HepG2 (cell line): ENCODE data around the gene CD36. TPM values are rescaled to one million over a fixed set of nuclear protein-coding genes. Genes with fewer than 3 reads are reported as not detected.

Source experiments
- ATAC-seq: fragments of 200-7000 bp; cut with Tn5 transposase; 3 replicates; pipeline ENCODE4 v1.9.1; 2020; ENCODE audit warnings: mild to moderate bottlenecking, moderate library complexity
- BruUV-seq: library from RNA; stranded (reverse); fragments of 400-500 nt; replicated peaks from 2 replicates; lab custom pipeline; 2021; lab: Mats Ljungman, UMichigan
- CTCF ChIA-PET: fragments of 300-600 bp; formaldehyde crosslinking; extraction: SDS; loops from one replicate; lab custom pipeline; 2021; ENCODE audit warnings: low total read pairs, inconsistent platforms, low intra/inter-chr PET ratio; lab: Yijun Ruan, JAX
- POLR2A ChIA-PET: fragments of 350-600 bp; sonication (Branson Sonifier 250); formaldehyde crosslinking; loops from one replicate; lab custom pipeline; 2020; ENCODE audit warnings: antibody characterized with exemption, inconsistent platforms; lab: Yijun Ruan, JAX
- DNase-seq: peaks from one replicate; pipeline ENCODE4 v3.0.0-alpha.2; 2015; ENCODE audit warnings: low spot score
- FAIRE-seq: peaks from 3 replicates; lab custom pipeline; 2011; peaks lifted over from hg19 to GRCh38; lab: Jason Lieb, UNC
- H2AFZ ChIP-seq: one replicate; pipeline ENCODE4 v1.6.1; 2011; ENCODE audit warnings: low read length, inconsistent platforms
- H3K27ac ChIP-seq: fragments of 300-600 bp; 3 replicates; pipeline ENCODE4 v1.8.0; 2011; ENCODE audit warnings: mixed run types, mild to moderate bottlenecking, mixed read lengths, low read length, inconsistent platforms; ENCODE audit not compliant: insufficient read depth; ENCODE audit errors: extremely low read length
- H3K27me3 ChIP-seq, 2 experiments: fragments of 200-600 bp in 1 of 2; 2 replicates in 1 of 2; 3 replicates in 1 of 2; pipeline versions ENCODE4 v1.6.0 to v1.8.0; 2011; ENCODE audit warnings: low read length in 2 of 2, mild to moderate bottlenecking in 2 of 2, moderate library complexity in 2 of 2, inconsistent platforms in 1 of 2; ENCODE audit not compliant: insufficient read depth in 2 of 2, control insufficient read depth in 1 of 2
- H3K36me3 ChIP-seq, 2 experiments: fragments of 200-600 bp in 1 of 2; replicated peaks in 1 of 2; 2 replicates in 1 of 2; 3 replicates in 1 of 2; pipeline versions ENCODE4 v1.5.1 to v1.8.0; 2011; ENCODE audit warnings: low read length in 2 of 2, inconsistent platforms in 1 of 2; ENCODE audit not compliant: insufficient read depth in 2 of 2, control insufficient read depth in 1 of 2
- H3K4me1 ChIP-seq: 2 replicates; pipeline ENCODE4 v1.5.1; 2012; ENCODE audit warnings: low read length, inconsistent platforms; ENCODE audit not compliant: insufficient read depth
- H3K4me2 ChIP-seq: 2 replicates; pipeline ENCODE4 v1.6.0; 2011; ENCODE audit warnings: low read depth, low read length, inconsistent platforms
- H3K4me3 ChIP-seq, 3 experiments: fragments of 200-600 bp in 1 of 3; sonication (generic), shearing (Covaris generic) in 1 of 3; replicated peaks in 1 of 3; 2 replicates each; pipeline ENCODE4 v1.5.1; 2011 to 2016; ENCODE audit warnings: low read length in 3 of 3, inconsistent platforms in 2 of 3, low read depth in 2 of 3, mild to moderate bottlenecking in 2 of 3, control low read depth in 1 of 3, mixed read lengths in 1 of 3; ENCODE audit not compliant: insufficient read depth in 1 of 3
- H3K79me2 ChIP-seq: one replicate; pipeline ENCODE4 v1.6.1; 2011; ENCODE audit warnings: low read length, inconsistent platforms; ENCODE audit not compliant: insufficient read depth
- H3K9ac ChIP-seq: 2 replicates; pipeline ENCODE4 v1.6.0; 2011; ENCODE audit warnings: mild to moderate bottlenecking, low read depth, low read length, inconsistent platforms; ENCODE audit not compliant: insufficient read depth
- H3K9me3 ChIP-seq: 2 replicates; pipeline ENCODE4 v1.5.1; 2012; ENCODE audit warnings: mild to moderate bottlenecking, low read length
- H4K20me1 ChIP-seq: 2 replicates; pipeline ENCODE4 v1.6.0; 2011; ENCODE audit warnings: inconsistent platforms, mild to moderate bottlenecking, low read length, moderate library complexity; ENCODE audit not compliant: insufficient read depth
- CAMTA2 ChIP-seq: sonication (generic); formaldehyde crosslinking; IDR thresholded peaks from 2 replicates; pipeline ENCODE4 v1.4.0; 2020; ENCODE audit warnings: mild to moderate bottlenecking, missing genetic modification reagents, borderline replicate concordance
- CCAR2 ChIP-seq: fragments of 200-400 bp; formaldehyde crosslinking; optimal IDR thresholded peaks from 2 replicates; pipeline ENCODE3; 2018; ENCODE audit warnings: low read depth, mild to moderate bottlenecking, low read length, moderate library complexity
- MAF1 ChIP-seq: sonication (generic); formaldehyde crosslinking; IDR thresholded peaks from 2 replicates; pipeline ENCODE4 v1.5.0; 2020; ENCODE audit warnings: missing genetic modification reagents, borderline replicate concordance
- NAIF1 ChIP-seq: sonication (generic); formaldehyde crosslinking; IDR thresholded peaks from 2 replicates; pipeline ENCODE4 v1.5.0; 2020; ENCODE audit warnings: mild to moderate bottlenecking, missing genetic modification reagents, borderline replicate concordance
- PITX1 ChIP-seq: sonication (generic); formaldehyde crosslinking; IDR thresholded peaks from 2 replicates; pipeline ENCODE4 v1.5.1; 2020; ENCODE audit warnings: mild to moderate bottlenecking, missing genetic modification reagents
- SATB2 ChIP-seq: sonication (generic); formaldehyde crosslinking; IDR thresholded peaks from 2 replicates; pipeline ENCODE4 v1.5.0; 2020; ENCODE audit warnings: missing genetic modification reagents
- SIN3A ChIP-seq: IDR thresholded peaks from 2 replicates; pipeline ENCODE4 v1.6.1; 2011; ENCODE audit warnings: low read depth, mild to moderate bottlenecking, control low read depth, low read length, borderline replicate concordance
- ZFYVE20 ChIP-seq: sonication (generic); formaldehyde crosslinking; IDR thresholded peaks from 2 replicates; pipeline ENCODE4 v1.8.0; 2023; ENCODE audit warnings: low read depth, mild to moderate bottlenecking, moderate library complexity, missing genetic modification reagents, borderline replicate concordance
- ZKSCAN1 ChIP-seq: fragments of 150-350 bp; IDR thresholded peaks from 2 replicates; pipeline ENCODE4 v1.6.1; 2014; ENCODE audit warnings: low read length
- ZMYM2 ChIP-seq: sonication (generic); formaldehyde crosslinking; IDR thresholded peaks from 2 replicates; pipeline ENCODE4 v1.8.0; 2022; ENCODE audit warnings: mild to moderate bottlenecking, missing genetic modification reagents
- ZNF326 ChIP-seq: sonication (generic); formaldehyde crosslinking; IDR thresholded peaks from 2 replicates; pipeline ENCODE4 v1.4.0; 2020; ENCODE audit warnings: missing genetic modification reagents, borderline replicate concordance
- ZNF337 ChIP-seq: sonication (generic); formaldehyde crosslinking; IDR thresholded peaks from 2 replicates; pipeline ENCODE4 v1.5.1; 2020; ENCODE audit warnings: missing genetic modification reagents, low read depth, mild to moderate bottlenecking, borderline replicate concordance
- ZNF781 ChIP-seq: sonication (generic); formaldehyde crosslinking; IDR thresholded peaks from 2 replicates; pipeline ENCODE4 v1.5.1; 2020; ENCODE audit warnings: borderline replicate concordance, mild to moderate bottlenecking, missing genetic modification reagents; ENCODE audit errors: not compliant biosample characterization
- WGBS: methylation state at CpG from one replicate; pipeline ENCODE4 v1.1.6; 2017; ENCODE audit warnings: low lambda C conversion rate; 5-methylcytosine and 5-hydroxymethylcytosine counted together
- in situ Hi-C: cut with HindIII; loops from 2 replicates; pipeline ENCODE4 v1.10.0; 2017; ENCODE audit warnings: low pct_unique_long_range_greater_than_20kb; ENCODE audit not compliant: extremely low pct_ligation_motif_present
- intact Hi-C: fragments of 100-400 bp; cut with micrococcal nuclease; formaldehyde crosslinking; loops from one replicate; pipeline ENCODE4 v1.10.0; 2022; ENCODE audit not compliant: unreplicated experiment
- polyA plus RNA-seq, 8 experiments: library from polyadenylated mRNA; depleted of rRNA in 3 of 8; stranded (reverse) in 7 of 8; unstranded in 1 of 8; fragments of >200 nt; fragmentation: Illumina TruSeq in 4 of 8; extraction: Trizol in 4 of 8; gene quantifications; 2 replicates each; pipeline versions ENCODE4 v1.2.1 to v1.2.3, GENCODE V29; 2011 to 2016; ENCODE audit warnings: low read depth in 4 of 8, missing spikeins in 1 of 8, mixed read lengths in 1 of 8; ENCODE audit not compliant: insufficient read depth in 1 of 8
- total RNA-seq, 5 experiments: library from RNA; depleted of rRNA; stranded (reverse); fragments of >200 nt; fragmentation: Illumina TruSeq; extraction: Trizol; gene quantifications; 2 replicates each; pipeline ENCODE4 v1.2.3, GENCODE V29; 2016; ENCODE audit warnings: low read depth in 1 of 5
- TF ChIP-seq, protein P1 (sequence below): sonication (generic); formaldehyde crosslinking; IDR thresholded peaks from 2 replicates; pipeline ENCODE4 v1.5.0; 2020; ENCODE audit warnings: missing genetic modification reagents, mild to moderate bottlenecking, borderline replicate concordance
- TF ChIP-seq, protein P2 (sequence below): IDR thresholded peaks from 2 replicates; pipeline ENCODE4 v1.6.1; 2016; ENCODE audit warnings: low read depth, borderline replicate concordance
- TF ChIP-seq, protein P3 (sequence below): sonication (generic); formaldehyde crosslinking; conservative IDR thresholded peaks from 2 replicates; pipeline ENCODE4 v1.8.0; 2022; ENCODE audit warnings: missing genetic modification reagents
- TF ChIP-seq, protein P4 (sequence below): sonication (generic); formaldehyde crosslinking; IDR thresholded peaks from 2 replicates; pipeline ENCODE4 v1.5.0; 2020; ENCODE audit warnings: mild to moderate bottlenecking, missing genetic modification reagents, moderate library complexity
- TF ChIP-seq, protein P5 (sequence below): sonication (generic); formaldehyde crosslinking; IDR thresholded peaks from 2 replicates; pipeline ENCODE4 v1.5.1; 2020; ENCODE audit warnings: missing genetic modification reagents, mild to moderate bottlenecking, borderline replicate concordance

Gene CD36
- total and polyA plus RNA-seq, 2 of the 13 experiments (the other 11 are each of a cell fraction or from before 2014, with no cell fraction given) = 2.8 to 4.8 TPM

DNA sequence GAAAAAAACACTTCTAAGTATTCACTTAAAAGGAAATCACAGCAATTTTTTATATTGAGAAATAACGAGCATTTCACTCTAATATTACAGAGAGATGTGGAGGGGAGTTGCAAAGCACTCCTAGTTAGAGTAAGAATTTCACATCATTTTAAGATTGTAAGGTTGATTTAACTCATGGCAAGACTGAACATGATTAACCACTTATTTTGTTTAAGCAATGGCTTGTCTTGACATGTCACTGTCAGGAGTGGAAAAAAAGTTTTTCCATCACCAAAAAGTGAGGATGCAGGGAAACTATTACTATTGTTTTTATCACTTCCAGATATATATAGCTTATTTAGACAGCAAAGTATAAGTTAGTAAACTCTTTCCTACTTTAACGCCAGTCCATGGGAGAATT is 27.1 kb downstream of the CD36 start:
- no peak overlapping the region for H3K4me3 ChIP-seq
- no TSS peak for BruUV-seq
- WGBS = 86% methylated on average over 2 of the region's 2 CpGs
- H3K9me3 ChIP-seq = no peaks in the 10 kb centered on the region
- FAIRE-seq (no peak), DNase-seq (no peak), ATAC-seq (no peak)
- CTCF ChIA-PET = no interaction called here
- intact Hi-C loops (no loop called here), in situ Hi-C loops (no loop called here)
- no peaks in the 10 kb centered on the region for H3K27me3 ChIP-seq
- no peaks in the 10 kb centered on the region for H3K36me3 ChIP-seq
- no peak overlapping the region for H3K27ac ChIP-seq
- H3K9ac ChIP-seq = no peak overlapping the region
- H2AFZ ChIP-seq = no peak overlapping the region
- no peaks in the 10 kb centered on the region for H4K20me1 ChIP-seq
- no peak overlapping the region for H3K4me2 ChIP-seq
- POLR2A ChIA-PET = no interaction called here
- H3K79me2 ChIP-seq = no peaks in the 10 kb centered on the region
- no peaks in the 10 kb centered on the region for H3K4me1 ChIP-seq
- TF ChIP-seq ZNF781 (CRISPR knock-in tag) (no peak), ZNF337 (CRISPR knock-in tag) (no peak), ZKSCAN1 (no peak), CAMTA2 (CRISPR knock-in tag) (no peak), ZNF326 (CRISPR knock-in tag) (no peak), PITX1 (CRISPR knock-in tag) (no peak), NAIF1 (CRISPR knock-in tag) (no peak), MAF1 (CRISPR knock-in tag) (no peak), ZFYVE20 (no peak), SATB2 (CRISPR knock-in tag) (no peak), CCAR2 (no peak), SIN3A (no peak), ZMYM2 (CRISPR knock-in tag) (no peak)
- TF ChIP-seq, protein P1, sequence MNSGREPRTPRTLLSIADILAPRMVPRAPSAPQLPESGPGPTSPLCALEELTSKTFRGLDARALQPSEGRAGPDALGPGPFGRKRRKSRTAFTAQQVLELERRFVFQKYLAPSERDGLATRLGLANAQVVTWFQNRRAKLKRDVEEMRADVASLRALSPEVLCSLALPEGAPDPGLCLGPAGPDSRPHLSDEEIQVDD (CRISPR knock-in tag) = no peak
- TF ChIP-seq, protein P2, sequence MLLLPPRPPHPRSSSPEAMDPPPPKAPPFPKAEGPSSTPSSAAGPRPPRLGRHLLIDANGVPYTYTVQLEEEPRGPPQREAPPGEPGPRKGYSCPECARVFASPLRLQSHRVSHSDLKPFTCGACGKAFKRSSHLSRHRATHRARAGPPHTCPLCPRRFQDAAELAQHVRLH (CRISPR knock-in tag) = no peak
- TF ChIP-seq, protein P3, sequence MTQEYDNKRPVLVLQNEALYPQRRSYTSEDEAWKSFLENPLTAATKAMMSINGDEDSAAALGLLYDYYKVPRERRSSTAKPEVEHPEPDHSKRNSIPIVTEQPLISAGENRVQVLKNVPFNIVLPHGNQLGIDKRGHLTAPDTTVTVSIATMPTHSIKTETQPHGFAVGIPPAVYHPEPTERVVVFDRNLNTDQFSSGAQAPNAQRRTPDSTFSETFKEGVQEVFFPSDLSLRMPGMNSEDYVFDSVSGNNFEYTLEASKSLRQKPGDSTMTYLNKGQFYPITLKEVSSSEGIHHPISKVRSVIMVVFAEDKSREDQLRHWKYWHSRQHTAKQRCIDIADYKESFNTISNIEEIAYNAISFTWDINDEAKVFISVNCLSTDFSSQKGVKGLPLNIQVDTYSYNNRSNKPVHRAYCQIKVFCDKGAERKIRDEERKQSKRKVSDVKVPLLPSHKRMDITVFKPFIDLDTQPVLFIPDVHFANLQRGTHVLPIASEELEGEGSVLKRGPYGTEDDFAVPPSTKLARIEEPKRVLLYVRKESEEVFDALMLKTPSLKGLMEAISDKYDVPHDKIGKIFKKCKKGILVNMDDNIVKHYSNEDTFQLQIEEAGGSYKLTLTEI (CRISPR knock-in tag) = no peak
- TF ChIP-seq, protein P4, sequence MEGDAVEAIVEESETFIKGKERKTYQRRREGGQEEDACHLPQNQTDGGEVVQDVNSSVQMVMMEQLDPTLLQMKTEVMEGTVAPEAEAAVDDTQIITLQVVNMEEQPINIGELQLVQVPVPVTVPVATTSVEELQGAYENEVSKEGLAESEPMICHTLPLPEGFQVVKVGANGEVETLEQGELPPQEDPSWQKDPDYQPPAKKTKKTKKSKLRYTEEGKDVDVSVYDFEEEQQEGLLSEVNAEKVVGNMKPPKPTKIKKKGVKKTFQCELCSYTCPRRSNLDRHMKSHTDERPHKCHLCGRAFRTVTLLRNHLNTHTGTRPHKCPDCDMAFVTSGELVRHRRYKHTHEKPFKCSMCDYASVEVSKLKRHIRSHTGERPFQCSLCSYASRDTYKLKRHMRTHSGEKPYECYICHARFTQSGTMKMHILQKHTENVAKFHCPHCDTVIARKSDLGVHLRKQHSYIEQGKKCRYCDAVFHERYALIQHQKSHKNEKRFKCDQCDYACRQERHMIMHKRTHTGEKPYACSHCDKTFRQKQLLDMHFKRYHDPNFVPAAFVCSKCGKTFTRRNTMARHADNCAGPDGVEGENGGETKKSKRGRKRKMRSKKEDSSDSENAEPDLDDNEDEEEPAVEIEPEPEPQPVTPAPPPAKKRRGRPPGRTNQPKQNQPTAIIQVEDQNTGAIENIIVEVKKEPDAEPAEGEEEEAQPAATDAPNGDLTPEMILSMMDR = no peak
- TF ChIP-seq, protein P5, sequence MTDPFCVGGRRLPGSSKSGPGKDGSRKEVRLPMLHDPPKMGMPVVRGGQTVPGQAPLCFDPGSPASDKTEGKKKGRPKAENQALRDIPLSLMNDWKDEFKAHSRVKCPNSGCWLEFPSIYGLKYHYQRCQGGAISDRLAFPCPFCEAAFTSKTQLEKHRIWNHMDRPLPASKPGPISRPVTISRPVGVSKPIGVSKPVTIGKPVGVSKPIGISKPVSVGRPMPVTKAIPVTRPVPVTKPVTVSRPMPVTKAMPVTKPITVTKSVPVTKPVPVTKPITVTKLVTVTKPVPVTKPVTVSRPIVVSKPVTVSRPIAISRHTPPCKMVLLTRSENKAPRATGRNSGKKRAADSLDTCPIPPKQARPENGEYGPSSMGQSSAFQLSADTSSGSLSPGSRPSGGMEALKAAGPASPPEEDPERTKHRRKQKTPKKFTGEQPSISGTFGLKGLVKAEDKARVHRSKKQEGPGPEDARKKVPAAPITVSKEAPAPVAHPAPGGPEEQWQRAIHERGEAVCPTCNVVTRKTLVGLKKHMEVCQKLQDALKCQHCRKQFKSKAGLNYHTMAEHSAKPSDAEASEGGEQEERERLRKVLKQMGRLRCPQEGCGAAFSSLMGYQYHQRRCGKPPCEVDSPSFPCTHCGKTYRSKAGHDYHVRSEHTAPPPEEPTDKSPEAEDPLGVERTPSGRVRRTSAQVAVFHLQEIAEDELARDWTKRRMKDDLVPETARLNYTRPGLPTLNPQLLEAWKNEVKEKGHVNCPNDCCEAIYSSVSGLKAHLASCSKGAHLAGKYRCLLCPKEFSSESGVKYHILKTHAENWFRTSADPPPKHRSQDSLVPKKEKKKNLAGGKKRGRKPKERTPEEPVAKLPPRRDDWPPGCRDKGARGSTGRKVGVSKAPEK (CRISPR knock-in tag) = no peak
